HFFc6 (cell line): ENCODE measurements around the gene BCAS1. TPM values are rescaled to one million over a fixed set of nuclear protein-coding genes. Genes with fewer than 3 reads are reported as not detected.

Source experiments
- DNase-seq: peaks from one replicate; pipeline ENCODE4 v3.0.0-alpha.2; 2018
- H3K27ac Mint-ChIP-seq: 2 replicates; pipeline ENCODE4 v1.8.0; 2020; ENCODE audit warnings: mild to moderate bottlenecking, mixed read lengths
- H3K27me3 Mint-ChIP-seq: 2 replicates; pipeline ENCODE4 v1.8.0; 2021; ENCODE audit warnings: mild to moderate bottlenecking, moderate library complexity, mixed read lengths; ENCODE audit not compliant: insufficient read depth
- H3K36me3 Mint-ChIP-seq: 2 replicates; pipeline ENCODE4 v1.8.0; 2021; ENCODE audit warnings: low read depth, mixed read lengths
- H3K4me1 Mint-ChIP-seq: 2 replicates; pipeline ENCODE4 v1.8.0; 2020; ENCODE audit warnings: low read depth, mixed read lengths
- H3K4me3 Mint-ChIP-seq: 2 replicates; pipeline ENCODE4 v1.8.0; 2020; ENCODE audit warnings: mild to moderate bottlenecking, moderate library complexity, mixed read lengths
- H3K9me3 Mint-ChIP-seq: 2 replicates; pipeline ENCODE4 v1.8.0; 2020; ENCODE audit warnings: mild to moderate bottlenecking, mixed read lengths
- CTCF ChIP-seq: fragments of 200-600 bp; sonication (generic); IDR thresholded peaks from 2 replicates; pipeline ENCODE4 v1.5.0; 2021; ENCODE audit warnings: antibody characterized with exemption, mild to moderate bottlenecking
- total RNA-seq, 6 experiments: library from RNA; stranded (reverse); fragmentation: NEBNext Ultra II Directional; extraction: Animal tissue kit (Norgen Biotek cat#: 25700); gene quantifications; 2 replicates in 1 of 6; 3 replicates in 5 of 6; pipeline ENCODE4 v1.2.3, GENCODE V29; 2021

The BCAS1 gene
- total RNA-seq, 6 experiments from 2014 or later = 0.07 TPM; not detected in 5

DNA sequence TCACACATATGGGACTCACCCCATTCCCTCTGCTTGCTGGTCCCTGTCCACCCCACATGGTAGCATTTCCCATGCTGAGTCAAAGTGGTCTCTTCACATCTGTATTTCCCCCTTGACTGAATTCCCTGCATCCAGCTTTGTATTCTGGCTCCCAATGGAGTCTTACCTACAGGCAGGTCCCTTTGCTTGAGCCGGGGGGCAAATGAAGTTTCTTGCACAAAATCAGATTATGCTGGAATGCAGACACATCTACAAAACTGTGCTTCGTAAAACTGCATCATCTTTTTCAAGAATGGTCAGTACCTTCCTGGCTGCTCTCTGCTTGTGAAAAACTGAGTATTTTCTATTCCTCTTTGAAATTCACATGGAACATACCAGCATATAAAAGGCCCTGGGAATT, 32.1 kb upstream of the BCAS1 start:
- no peak overlapping the region for H3K27ac Mint-ChIP-seq
- H3K4me1 Mint-ChIP-seq = peaks cover 18% of the 10 kb centered on the region
- no peaks in the 10 kb centered on the region for H3K36me3 Mint-ChIP-seq

GRCh38 chr20:54100563-54100962, 30.2 kb upstream of the BCAS1 start:
- no peaks in the 10 kb centered on the region; the same call in none of the 2 replicates for H3K27me3 Mint-ChIP-seq
- H3K9me3 Mint-ChIP-seq = no peaks in the 10 kb centered on the region
- peaks cover 27% of the 10 kb centered on the region for H3K4me1 Mint-ChIP-seq
- DNase-seq = no peak
- no peak overlapping the region for H3K27ac Mint-ChIP-seq
- no peak overlapping the region for H3K4me3 Mint-ChIP-seq
- TF ChIP-seq CTCF = no peak
- no peaks in the 10 kb centered on the region for H3K36me3 Mint-ChIP-seq

More for the DNA sequence above, 32.1 kb upstream of the BCAS1 start:
- H3K27me3 Mint-ChIP-seq = no peaks in the 10 kb centered on the region; the same call in 1 of the 2 replicates
- no peak for DNase-seq
- H3K9me3 Mint-ChIP-seq = no peaks in the 10 kb centered on the region
- H3K4me3 Mint-ChIP-seq = no peak overlapping the region
- TF ChIP-seq CTCF = no peak

DNA sequence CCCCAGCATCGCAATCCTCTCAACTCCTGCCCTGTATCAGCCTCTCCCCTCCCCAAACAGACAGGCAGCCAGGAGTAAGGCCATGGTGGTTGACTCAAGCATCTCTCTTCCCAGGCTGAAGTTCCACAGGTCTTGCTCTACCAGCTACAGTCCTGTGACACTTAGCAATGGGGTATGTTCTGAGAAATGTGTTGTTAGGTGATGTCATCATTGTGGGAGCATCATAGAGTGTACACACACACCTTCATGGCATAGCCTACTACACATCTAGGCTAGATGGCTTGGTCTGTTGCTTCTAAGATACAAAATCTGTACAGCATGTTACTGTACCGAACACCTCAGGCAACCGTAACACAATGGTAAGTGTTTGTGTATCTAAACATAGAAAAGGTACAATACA, 29.5 kb upstream of the BCAS1 start:
- Mint-ChIP-seq H3K27me3 (no peaks in the 10 kb centered on the region; the same call in none of the 2 replicates), H3K36me3 (no peaks in the 10 kb centered on the region), H3K4me1 (peaks cover 27% of the 10 kb centered on the region), H3K27ac (no peak overlapping the region), H3K4me3 (no peak overlapping the region), H3K9me3 (no peaks in the 10 kb centered on the region)
- no peak for TF ChIP-seq CTCF
- no peak for DNase-seq

DNA sequence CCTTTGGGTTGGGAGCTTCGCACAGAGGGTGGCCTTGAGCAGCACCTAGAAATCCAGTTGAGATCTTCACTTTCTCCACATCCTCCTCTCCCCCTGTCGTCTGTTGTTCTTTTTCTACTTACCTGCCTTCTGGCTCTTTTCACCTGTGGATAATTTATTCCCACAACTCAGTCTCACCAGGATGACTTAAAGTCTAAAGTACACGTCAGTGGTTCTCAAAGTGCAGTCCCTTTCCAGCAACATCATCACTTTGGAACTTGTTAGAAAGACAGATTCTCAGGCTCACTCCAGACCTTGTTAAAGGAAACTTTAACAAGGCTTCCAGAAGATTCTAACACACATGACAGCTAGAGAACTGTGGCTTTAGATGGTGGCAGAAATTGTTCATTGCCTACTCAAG, 27.7 kb upstream of the BCAS1 start:
- Mint-ChIP-seq H3K4me3 (no peak overlapping the region), H3K4me1 (peaks cover 16% of the 10 kb centered on the region), H3K27ac (no peak overlapping the region), H3K27me3 (no peaks in the 10 kb centered on the region; the same call in none of the 2 replicates), H3K36me3 (no peaks in the 10 kb centered on the region), H3K9me3 (no peaks in the 10 kb centered on the region)
- TF ChIP-seq CTCF = no peak
- no peak for DNase-seq

GRCh38 chr20:54097236-54097529, 26.8 kb upstream of the BCAS1 start:
- Mint-ChIP-seq H3K9me3 (no peaks in the 10 kb centered on the region), H3K27ac (no peak overlapping the region), H3K36me3 (no peaks in the 10 kb centered on the region), H3K4me3 (no peak overlapping the region), H3K27me3 (no peaks in the 10 kb centered on the region; the same call in none of the 2 replicates), H3K4me1 (peaks cover 16% of the 10 kb centered on the region)
- no peak for TF ChIP-seq CTCF
- no peak for DNase-seq

GRCh38 chr20:54095824-54096223, 25.4 kb upstream of the BCAS1 start:
- no peak overlapping the region for H3K4me3 Mint-ChIP-seq

More at GRCh38 chr20:54095824-54096223, 25.4 kb upstream of the BCAS1 start:
- TF ChIP-seq CTCF = no peak
- no peak for DNase-seq
- Mint-ChIP-seq H3K36me3 (no peaks in the 10 kb centered on the region), H3K27ac (no peak overlapping the region), H3K9me3 (no peaks in the 10 kb centered on the region), H3K4me1 (peaks cover 16% of the 10 kb centered on the region), H3K27me3 (peaks cover 4% of the 10 kb centered on the region)
